ENCODE results near the gene LEMD1.

GRCh38 chr1:205365945-205366463, 55.9 kb downstream of the LEMD1 start:
- TF ChIP-seq, protein P1, sequence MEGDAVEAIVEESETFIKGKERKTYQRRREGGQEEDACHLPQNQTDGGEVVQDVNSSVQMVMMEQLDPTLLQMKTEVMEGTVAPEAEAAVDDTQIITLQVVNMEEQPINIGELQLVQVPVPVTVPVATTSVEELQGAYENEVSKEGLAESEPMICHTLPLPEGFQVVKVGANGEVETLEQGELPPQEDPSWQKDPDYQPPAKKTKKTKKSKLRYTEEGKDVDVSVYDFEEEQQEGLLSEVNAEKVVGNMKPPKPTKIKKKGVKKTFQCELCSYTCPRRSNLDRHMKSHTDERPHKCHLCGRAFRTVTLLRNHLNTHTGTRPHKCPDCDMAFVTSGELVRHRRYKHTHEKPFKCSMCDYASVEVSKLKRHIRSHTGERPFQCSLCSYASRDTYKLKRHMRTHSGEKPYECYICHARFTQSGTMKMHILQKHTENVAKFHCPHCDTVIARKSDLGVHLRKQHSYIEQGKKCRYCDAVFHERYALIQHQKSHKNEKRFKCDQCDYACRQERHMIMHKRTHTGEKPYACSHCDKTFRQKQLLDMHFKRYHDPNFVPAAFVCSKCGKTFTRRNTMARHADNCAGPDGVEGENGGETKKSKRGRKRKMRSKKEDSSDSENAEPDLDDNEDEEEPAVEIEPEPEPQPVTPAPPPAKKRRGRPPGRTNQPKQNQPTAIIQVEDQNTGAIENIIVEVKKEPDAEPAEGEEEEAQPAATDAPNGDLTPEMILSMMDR (IDR thresholded peaks at IDR 0.05; ENCODE audit: insufficient read depth, low read length), result no peak
- TF ChIP-seq GABPA (IDR thresholded peaks at IDR 0.05; ENCODE audit: low read depth) (no peak), SPI1 (IDR thresholded peaks at IDR 0.05; ENCODE audit: borderline replicate concordance, low read depth) (no peak), POLR2AphosphoS5 (IDR thresholded peaks at IDR 0.05; ENCODE audit: low read depth) (no peak)
- TF ChIP-seq, protein P2, sequence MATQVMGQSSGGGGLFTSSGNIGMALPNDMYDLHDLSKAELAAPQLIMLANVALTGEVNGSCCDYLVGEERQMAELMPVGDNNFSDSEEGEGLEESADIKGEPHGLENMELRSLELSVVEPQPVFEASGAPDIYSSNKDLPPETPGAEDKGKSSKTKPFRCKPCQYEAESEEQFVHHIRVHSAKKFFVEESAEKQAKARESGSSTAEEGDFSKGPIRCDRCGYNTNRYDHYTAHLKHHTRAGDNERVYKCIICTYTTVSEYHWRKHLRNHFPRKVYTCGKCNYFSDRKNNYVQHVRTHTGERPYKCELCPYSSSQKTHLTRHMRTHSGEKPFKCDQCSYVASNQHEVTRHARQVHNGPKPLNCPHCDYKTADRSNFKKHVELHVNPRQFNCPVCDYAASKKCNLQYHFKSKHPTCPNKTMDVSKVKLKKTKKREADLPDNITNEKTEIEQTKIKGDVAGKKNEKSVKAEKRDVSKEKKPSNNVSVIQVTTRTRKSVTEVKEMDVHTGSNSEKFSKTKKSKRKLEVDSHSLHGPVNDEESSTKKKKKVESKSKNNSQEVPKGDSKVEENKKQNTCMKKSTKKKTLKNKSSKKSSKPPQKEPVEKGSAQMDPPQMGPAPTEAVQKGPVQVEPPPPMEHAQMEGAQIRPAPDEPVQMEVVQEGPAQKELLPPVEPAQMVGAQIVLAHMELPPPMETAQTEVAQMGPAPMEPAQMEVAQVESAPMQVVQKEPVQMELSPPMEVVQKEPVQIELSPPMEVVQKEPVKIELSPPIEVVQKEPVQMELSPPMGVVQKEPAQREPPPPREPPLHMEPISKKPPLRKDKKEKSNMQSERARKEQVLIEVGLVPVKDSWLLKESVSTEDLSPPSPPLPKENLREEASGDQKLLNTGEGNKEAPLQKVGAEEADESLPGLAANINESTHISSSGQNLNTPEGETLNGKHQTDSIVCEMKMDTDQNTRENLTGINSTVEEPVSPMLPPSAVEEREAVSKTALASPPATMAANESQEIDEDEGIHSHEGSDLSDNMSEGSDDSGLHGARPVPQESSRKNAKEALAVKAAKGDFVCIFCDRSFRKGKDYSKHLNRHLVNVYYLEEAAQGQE (IDR thresholded peaks at IDR 0.05; ENCODE audit: insufficient replicate concordance, low read depth), result no peak

Measured in HL-60 (cell line).